ENCODE measurements around the gene LIPH. TPM values are rescaled to one million over a fixed set of nuclear protein-coding genes. Genes with fewer than 3 reads are reported as not detected.
A peak's percentile ranks its signal among the peaks of the same experiment; 100 is the strongest.

Gene LIPH
- total and polyA plus RNA-seq, 11 donors, result 0.04 to 1.4 (median 0.36) TPM

DNA sequence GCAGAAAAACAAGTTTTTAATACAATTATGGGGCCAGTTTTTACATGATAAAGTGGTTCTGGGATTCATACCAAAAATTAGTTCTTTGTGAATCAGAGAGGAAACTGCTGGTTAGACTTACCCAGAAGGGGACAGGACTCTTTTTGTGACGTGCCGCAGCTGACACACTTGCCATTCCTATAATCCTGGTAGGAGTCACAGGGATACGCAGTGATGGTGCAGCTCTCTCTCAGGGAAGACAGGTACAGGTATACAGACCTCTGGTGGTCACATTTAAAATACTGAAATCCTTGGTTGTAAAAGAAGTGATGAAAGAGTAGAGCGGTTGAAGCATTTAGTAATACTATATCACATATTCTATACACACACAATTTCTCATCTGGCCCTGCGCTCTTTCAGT lies 33.4 kb downstream of the LIPH start:
- no peaks in the 10 kb centered on the region for H3K9me3 ChIP-seq
- DNase-seq (no peak), ATAC-seq (no peak)
- no peak overlapping the region for H3K27ac ChIP-seq
- H3K36me3 ChIP-seq, result no peaks in the 10 kb centered on the region
- no peak overlapping the region for H3K4me3 ChIP-seq
- H3K4me1 ChIP-seq, result no peaks in the 10 kb centered on the region
- 76 to 84% (median 79%) methylated on average over 5 of the region's 5 CpGs for WGBS, 4 donors
- H3K27me3 ChIP-seq, result no peaks in the 10 kb centered on the region
- intact Hi-C loops (cut with DNase I), result no loop called here
- TF ChIP-seq POLR2A (IDR thresholded peaks at IDR 0.05) (no peak), CTCF (IDR thresholded peaks at IDR 0.05) (no peak)

GRCh38 chr3:185517387-185518130 lies 34.8 kb downstream of the LIPH start:
- intact Hi-C loops (cut with DNase I), result no loop called here

GRCh38 chr3:185511711-185512110 lies 40.7 kb downstream of the LIPH start:
- TF ChIP-seq CTCF (IDR thresholded peaks at IDR 0.05) (no peak), POLR2A (IDR thresholded peaks at IDR 0.05) (no peak)
- intact Hi-C loops (cut with DNase I), result no loop called here
- H3K27me3 ChIP-seq, result no peaks in the 10 kb centered on the region
- no peaks in the 10 kb centered on the region for H3K36me3 ChIP-seq
- DNase-seq (no peak), ATAC-seq (no peak)
- H3K9me3 ChIP-seq, result no peaks in the 10 kb centered on the region
- 71 to 94% (median 91%) methylated on average over 4 of the region's 4 CpGs for WGBS, 4 donors
- no peak overlapping the region for H3K4me3 ChIP-seq
- no peak overlapping the region for H3K27ac ChIP-seq
- no peaks in the 10 kb centered on the region for H3K4me1 ChIP-seq

More at GRCh38 chr3:185517387-185518130, 34.8 kb downstream of the LIPH start:
- WGBS, 4 donors, result 80 to 89% (median 82%) methylated on average over 2 of the region's 2 CpGs
- no peak overlapping the region for H3K27ac ChIP-seq
- H3K4me1 ChIP-seq, result no peaks in the 10 kb centered on the region
- H3K9me3 ChIP-seq, result no peaks in the 10 kb centered on the region
- no peaks in the 10 kb centered on the region for H3K36me3 ChIP-seq
- ATAC-seq (no peak), DNase-seq (no peak)
- H3K4me3 ChIP-seq, result no peak overlapping the region
- no peaks in the 10 kb centered on the region for H3K27me3 ChIP-seq
- TF ChIP-seq CTCF (IDR thresholded peaks at IDR 0.05), result no peak
- no peak for TF ChIP-seq POLR2A (IDR thresholded peaks at IDR 0.05)

GRCh38 chr3:185508335-185508991 lies 43.9 kb downstream of the LIPH start:
- TF ChIP-seq CTCF (IDR thresholded peaks at IDR 0.05) (no peak), POLR2A (IDR thresholded peaks at IDR 0.05) (no peak)
- H3K4me3 ChIP-seq, result no peak overlapping the region
- peaks cover 0 to 2% (median 0%) of the 10 kb centered on the region in 12 donors for H3K4me1 ChIP-seq
- H3K36me3 ChIP-seq, result no peaks in the 10 kb centered on the region
- no peak overlapping the region for H3K27ac ChIP-seq
- H3K27me3 ChIP-seq, result no peaks in the 10 kb centered on the region
- peak; percentile 70 to 78 (median 75) for ATAC-seq
- WGBS, 4 donors, result 52 to 59% (median 57%) methylated on average over 18 to 19 of the region's 19 CpGs
- DNase-seq, result peak in 1 of 5 donors; percentile 45
- no peaks in the 10 kb centered on the region for H3K9me3 ChIP-seq
- intact Hi-C loops (cut with DNase I), result no loop called here
